Right lobe of liver (tissue), 4 donors: ENCODE data around the gene LPIN1.

Experiments used
- POLR2A ChIP-seq: fragments of 450-650 bp; IDR thresholded peaks from one replicate; pipeline ENCODE4 v1.6.1; 2017; ENCODE audit warnings: antibody characterized with exemption, mild to moderate bottlenecking
- TF ChIP-seq, protein P1 (sequence below), 4 donors: fragments of 200-600 bp in 3 of 4; fragments of 450-650 bp in 1 of 4; IDR thresholded peaks; one replicate each; pipeline versions ENCODE4 v1.5.1 to v1.8.0; 2016 to 2022; ENCODE audit warnings: antibody characterized with exemption in 4 of 4, mild to moderate bottlenecking in 2 of 4
- donor health status: DM: no; HTN: no; CAD: no.
- donor health status: DM: no; HTN: no; CAD: no.
- donor health status: DM: no; HTN: yes; CAD: no.

DNA sequence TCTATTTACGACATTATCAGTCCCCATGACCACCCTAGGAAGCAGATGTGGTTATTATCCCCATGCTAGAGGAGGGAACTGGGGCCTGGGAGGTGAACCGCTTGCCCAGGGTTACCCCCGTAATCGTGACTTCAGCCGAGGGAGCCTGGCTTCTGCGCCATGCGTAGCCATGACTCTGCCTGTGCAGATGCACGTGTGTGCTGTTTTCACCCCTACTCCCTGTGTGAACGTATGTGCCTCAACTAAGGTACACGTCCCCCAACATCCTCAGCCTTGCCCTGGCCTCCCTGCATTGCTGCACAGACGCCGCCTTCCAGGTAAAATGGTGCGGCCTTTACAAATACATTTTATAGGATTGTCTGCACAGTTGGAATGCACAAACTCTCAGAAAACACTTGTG lies 40.2 kb downstream of the LPIN1 start:
- no peak for TF ChIP-seq POLR2A
- TF ChIP-seq, protein P1, sequence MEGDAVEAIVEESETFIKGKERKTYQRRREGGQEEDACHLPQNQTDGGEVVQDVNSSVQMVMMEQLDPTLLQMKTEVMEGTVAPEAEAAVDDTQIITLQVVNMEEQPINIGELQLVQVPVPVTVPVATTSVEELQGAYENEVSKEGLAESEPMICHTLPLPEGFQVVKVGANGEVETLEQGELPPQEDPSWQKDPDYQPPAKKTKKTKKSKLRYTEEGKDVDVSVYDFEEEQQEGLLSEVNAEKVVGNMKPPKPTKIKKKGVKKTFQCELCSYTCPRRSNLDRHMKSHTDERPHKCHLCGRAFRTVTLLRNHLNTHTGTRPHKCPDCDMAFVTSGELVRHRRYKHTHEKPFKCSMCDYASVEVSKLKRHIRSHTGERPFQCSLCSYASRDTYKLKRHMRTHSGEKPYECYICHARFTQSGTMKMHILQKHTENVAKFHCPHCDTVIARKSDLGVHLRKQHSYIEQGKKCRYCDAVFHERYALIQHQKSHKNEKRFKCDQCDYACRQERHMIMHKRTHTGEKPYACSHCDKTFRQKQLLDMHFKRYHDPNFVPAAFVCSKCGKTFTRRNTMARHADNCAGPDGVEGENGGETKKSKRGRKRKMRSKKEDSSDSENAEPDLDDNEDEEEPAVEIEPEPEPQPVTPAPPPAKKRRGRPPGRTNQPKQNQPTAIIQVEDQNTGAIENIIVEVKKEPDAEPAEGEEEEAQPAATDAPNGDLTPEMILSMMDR (IDR thresholded peaks at IDR 0.05), result no peak
